RWPE2 (cell line): ENCODE results near the gene SNCA.

Experiments used
- ATAC-seq: fragments of 200-7000 bp; cut with Tn5 transposase; 3 replicates; pipeline ENCODE4 v1.9.1; 2021; ENCODE audit warnings: low read depth
- DNase-seq: peaks from one replicate; pipeline ENCODE4 v3.0.0-alpha.2; 2020; ENCODE audit warnings: low spot score
- H3K27ac ChIP-seq: fragments of 450-650 bp; 2 replicates; pipeline ENCODE4 v1.5.1; 2017; ENCODE audit warnings: mild to moderate bottlenecking; ENCODE audit not compliant: poor library complexity, severe bottlenecking
- H3K27me3 ChIP-seq: fragments of 250-450 bp; sonication (Bioruptor Pico); 2 replicates; pipeline ENCODE4 v1.5.1; 2021; ENCODE audit warnings: mild to moderate bottlenecking, moderate library complexity; ENCODE audit not compliant: insufficient read depth, poor library complexity, severe bottlenecking
- H3K36me3 ChIP-seq: fragments of 250-450 bp; sonication (Bioruptor Pico); 2 replicates; pipeline ENCODE4 v1.5.1; 2020; ENCODE audit warnings: low read depth, mild to moderate bottlenecking, moderate library complexity
- H3K4me1 ChIP-seq: fragments of 250-450 bp; sonication (Bioruptor Pico); 2 replicates; pipeline ENCODE4 v1.5.1; 2021; ENCODE audit warnings: mild to moderate bottlenecking, moderate library complexity; ENCODE audit not compliant: insufficient read depth, poor library complexity, severe bottlenecking
- H3K4me3 ChIP-seq: fragments of 250-450 bp; sonication (Bioruptor Pico); 2 replicates; pipeline ENCODE4 v1.5.1; 2021; ENCODE audit warnings: mild to moderate bottlenecking, moderate library complexity; ENCODE audit not compliant: severe bottlenecking
- H3K9me3 ChIP-seq: fragments of 250-450 bp; sonication (Bioruptor Pico); 2 replicates; pipeline ENCODE4 v1.5.1; 2021; ENCODE audit warnings: mild to moderate bottlenecking, moderate library complexity; ENCODE audit not compliant: severe bottlenecking
- TF ChIP-seq, protein P1 (sequence below): fragments of 450-650 bp; IDR thresholded peaks from one replicate; pipeline ENCODE4 v1.5.1; 2017; ENCODE audit warnings: mild to moderate bottlenecking, moderate library complexity; ENCODE audit not compliant: poor library complexity, severe bottlenecking

Gene SNCA

DNA sequence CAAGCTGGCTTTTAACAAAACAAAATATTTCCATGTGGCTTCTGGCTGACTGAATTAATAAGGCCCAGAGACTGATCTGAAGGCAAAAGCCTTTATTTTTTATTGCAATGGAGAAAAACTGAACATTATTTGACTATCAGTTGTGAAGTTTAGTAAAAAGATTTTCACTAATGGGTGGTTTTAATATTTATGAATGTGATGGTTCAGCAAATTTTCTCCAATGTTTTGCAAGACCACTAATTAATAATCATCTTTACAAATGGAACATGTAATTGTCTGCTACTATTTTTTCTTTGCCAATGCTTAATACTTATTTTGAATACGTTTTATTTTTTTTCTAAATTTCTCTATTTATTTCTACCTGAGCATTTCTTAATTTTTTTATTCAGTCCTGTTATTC, 90.6 kb downstream of the SNCA start:
- Histone ChIP-seq H3K27ac (no peak overlapping the region), H3K4me3 (no peak overlapping the region), H3K4me1 (peaks cover 3% of the 10 kb centered on the region), H3K27me3 (no peaks in the 10 kb centered on the region), H3K9me3 (no peaks in the 10 kb centered on the region), H3K36me3 (no peaks in the 10 kb centered on the region)
- DNase-seq (no peak), ATAC-seq (no peak)
- TF ChIP-seq, protein P1, sequence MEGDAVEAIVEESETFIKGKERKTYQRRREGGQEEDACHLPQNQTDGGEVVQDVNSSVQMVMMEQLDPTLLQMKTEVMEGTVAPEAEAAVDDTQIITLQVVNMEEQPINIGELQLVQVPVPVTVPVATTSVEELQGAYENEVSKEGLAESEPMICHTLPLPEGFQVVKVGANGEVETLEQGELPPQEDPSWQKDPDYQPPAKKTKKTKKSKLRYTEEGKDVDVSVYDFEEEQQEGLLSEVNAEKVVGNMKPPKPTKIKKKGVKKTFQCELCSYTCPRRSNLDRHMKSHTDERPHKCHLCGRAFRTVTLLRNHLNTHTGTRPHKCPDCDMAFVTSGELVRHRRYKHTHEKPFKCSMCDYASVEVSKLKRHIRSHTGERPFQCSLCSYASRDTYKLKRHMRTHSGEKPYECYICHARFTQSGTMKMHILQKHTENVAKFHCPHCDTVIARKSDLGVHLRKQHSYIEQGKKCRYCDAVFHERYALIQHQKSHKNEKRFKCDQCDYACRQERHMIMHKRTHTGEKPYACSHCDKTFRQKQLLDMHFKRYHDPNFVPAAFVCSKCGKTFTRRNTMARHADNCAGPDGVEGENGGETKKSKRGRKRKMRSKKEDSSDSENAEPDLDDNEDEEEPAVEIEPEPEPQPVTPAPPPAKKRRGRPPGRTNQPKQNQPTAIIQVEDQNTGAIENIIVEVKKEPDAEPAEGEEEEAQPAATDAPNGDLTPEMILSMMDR = no peak

DNA sequence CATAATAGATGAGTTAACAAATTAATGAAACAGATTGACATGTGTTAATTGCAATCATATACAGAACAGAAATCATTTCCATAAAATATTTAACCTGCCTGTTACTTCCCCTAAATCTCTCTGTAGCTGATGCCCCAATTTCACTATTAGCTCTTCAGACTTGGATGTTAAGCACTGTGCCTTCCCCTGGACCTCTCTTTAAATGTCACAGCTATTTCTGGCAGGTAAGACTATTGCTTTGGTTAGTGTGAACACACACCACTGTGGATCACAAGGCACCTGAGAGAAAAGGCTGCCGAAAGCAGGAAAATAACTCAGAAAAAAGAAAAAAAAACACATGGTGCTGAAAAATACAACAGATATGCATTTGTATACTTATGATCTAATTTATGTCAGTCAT, 91.3 kb downstream of the SNCA start:
- Histone ChIP-seq H3K4me3 (no peak overlapping the region), H3K9me3 (no peaks in the 10 kb centered on the region), H3K4me1 (peaks cover 3% of the 10 kb centered on the region), H3K36me3 (no peaks in the 10 kb centered on the region), H3K27me3 (no peaks in the 10 kb centered on the region), H3K27ac (no peak overlapping the region)
- TF ChIP-seq, protein P1 = no peak
- DNase-seq (no peak), ATAC-seq (no peak)

DNA sequence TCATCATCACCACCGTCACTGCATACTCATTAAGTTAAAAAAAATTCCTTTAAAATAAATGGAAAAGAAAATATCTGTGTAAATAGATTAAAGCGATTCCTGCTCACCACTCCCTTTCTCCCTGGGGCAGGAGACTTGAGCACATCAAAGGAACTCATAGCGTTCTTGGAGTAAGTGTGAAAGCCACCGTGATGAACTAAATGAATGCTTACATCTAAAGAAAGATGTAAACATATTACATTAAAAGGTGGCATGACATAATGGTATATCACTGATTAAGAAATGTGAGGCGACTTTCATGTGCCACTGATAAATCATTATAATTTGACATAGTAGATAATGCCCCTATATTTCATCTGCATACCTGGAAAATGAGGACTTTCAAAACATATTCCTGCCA, 92.0 kb downstream of the SNCA start:
- H3K4me1 ChIP-seq = peaks cover 3% of the 10 kb centered on the region
- no peaks in the 10 kb centered on the region for H3K27me3 ChIP-seq
- H3K27ac ChIP-seq = no peak overlapping the region
- no peak for DNase-seq
- no peak for ATAC-seq
- H3K4me3 ChIP-seq = no peak overlapping the region
- H3K9me3 ChIP-seq = no peaks in the 10 kb centered on the region
- no peaks in the 10 kb centered on the region for H3K36me3 ChIP-seq
- TF ChIP-seq, protein P1 = no peak

DNA sequence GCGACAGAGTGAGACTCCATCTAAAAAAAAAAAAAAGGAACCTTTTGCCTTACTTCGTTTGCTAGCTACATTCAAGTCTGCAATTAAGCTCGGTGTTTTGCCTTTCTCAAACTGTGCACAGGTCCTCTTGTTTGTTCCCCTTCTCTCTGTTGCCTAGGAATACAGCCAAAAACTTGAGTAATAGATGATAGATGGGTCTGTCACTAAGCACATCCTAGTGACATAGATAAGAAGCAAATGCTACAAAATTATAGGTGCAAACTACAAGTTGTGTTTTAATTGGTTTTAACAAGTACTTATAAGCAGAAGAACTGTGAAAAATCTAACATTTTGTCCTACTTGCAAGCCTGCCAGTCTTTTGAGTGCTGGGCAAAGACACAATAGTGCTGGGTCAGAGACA, 95.2 kb downstream of the SNCA start:
- DNase-seq = no peak
- no peak overlapping the region for H3K27ac ChIP-seq
- TF ChIP-seq, protein P1 = no peak

DNA sequence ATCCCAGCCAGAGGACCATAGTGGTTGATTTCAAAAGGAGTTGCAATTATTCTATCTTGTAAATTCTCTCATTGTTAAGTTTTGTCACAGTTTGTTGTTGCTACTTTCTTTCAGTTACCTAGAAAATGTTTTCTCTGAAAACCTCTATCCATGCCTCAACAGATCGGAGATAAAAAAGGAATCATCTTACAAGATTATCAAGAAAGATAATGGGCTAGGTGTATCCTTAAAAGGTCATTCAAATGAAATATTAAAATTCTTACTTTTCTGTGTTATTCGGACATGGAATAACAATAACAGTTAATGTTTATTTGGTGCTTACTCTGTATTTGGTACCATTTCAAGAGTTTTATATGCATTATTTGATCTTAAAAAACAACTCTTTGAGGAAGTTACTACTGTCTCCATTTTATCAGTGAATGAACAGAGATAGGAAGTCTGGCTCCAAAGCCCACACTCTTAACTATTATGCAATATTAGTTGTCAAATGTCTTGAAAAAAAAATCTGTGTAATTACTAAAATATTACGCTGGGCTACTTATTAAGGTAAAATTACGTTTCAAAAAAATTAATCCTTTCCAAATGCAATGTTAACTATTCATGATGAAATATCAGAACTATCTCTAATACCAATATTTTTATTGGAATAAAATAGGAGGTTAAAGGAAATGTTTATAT, 97.5 kb downstream of the SNCA start:
- Histone ChIP-seq H3K4me3 (no peak overlapping the region), H3K27ac (no peak overlapping the region), H3K4me1 (peaks cover 10% of the 10 kb centered on the region), H3K36me3 (no peaks in the 10 kb centered on the region), H3K9me3 (no peaks in the 10 kb centered on the region), H3K27me3 (no peaks in the 10 kb centered on the region)
- ATAC-seq = no peak
- DNase-seq = no peak
- TF ChIP-seq, protein P1 = no peak

More for the DNA sequence above, 95.2 kb downstream of the SNCA start:
- Histone ChIP-seq H3K4me3 (no peak overlapping the region), H3K36me3 (no peaks in the 10 kb centered on the region), H3K9me3 (no peaks in the 10 kb centered on the region), H3K27me3 (no peaks in the 10 kb centered on the region), H3K4me1 (peaks cover 10% of the 10 kb centered on the region)
- ATAC-seq = no peak
